ENCODE data around the gene MAPK13.

Gene MAPK13

DNA sequence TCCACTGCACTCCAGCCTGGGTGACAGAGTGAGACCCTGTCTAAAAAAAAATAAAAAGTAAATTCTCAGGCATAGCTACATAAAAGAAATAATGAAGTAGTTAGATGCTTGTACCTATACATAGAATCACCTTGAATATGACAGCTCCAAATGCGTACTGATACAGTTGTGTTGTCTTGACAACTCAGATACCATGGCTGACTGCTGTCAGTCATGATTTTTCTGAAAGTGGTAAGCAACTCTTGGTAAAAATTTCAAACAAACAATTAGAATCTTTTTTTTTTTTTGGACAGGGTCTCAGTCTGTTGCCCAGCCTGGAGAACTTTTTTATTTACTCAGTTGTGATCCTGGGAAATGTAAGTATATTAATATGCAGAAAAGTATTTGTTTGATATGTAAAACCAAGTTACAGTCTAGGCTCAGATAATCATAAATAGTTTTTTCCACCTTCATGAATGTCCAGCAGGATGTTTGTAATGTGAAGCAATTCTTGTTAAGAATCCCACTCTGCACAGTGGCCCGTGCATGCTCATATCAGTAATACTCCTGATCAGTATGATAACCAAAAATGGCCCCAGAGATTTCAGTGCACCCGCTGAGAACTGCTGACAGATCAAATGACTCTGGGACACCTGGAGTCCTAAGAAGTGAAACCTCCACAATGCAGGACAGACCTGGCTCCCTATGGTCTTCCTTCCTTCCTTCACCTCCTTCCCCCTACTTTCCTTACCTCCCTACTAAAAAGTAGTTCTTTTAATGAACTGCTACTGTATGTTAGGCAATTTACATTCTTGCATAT is 14.0 kb upstream of the MAPK13 start:
- Histone ChIP-seq H3K27me3 (replicated peaks) (no peaks in the 10 kb centered on the region), H3K36me3 (replicated peaks) (peaks cover 3% of the 10 kb centered on the region), H3K4me3 (ENCODE audit: low read depth, low read length) (no peak overlapping the region), H3K27ac (no peak overlapping the region)
- no peak for DNase-seq
- no peak for TF ChIP-seq CTCF (IDR thresholded peaks at IDR 0.05; ENCODE audit: low read depth, low read length, missing control alignments)
- in situ Hi-C loops (cut with HindIII; ENCODE audit: low pct_ligation_motif_present, low sequenced_read_pairs) = no loop called here

DNA sequence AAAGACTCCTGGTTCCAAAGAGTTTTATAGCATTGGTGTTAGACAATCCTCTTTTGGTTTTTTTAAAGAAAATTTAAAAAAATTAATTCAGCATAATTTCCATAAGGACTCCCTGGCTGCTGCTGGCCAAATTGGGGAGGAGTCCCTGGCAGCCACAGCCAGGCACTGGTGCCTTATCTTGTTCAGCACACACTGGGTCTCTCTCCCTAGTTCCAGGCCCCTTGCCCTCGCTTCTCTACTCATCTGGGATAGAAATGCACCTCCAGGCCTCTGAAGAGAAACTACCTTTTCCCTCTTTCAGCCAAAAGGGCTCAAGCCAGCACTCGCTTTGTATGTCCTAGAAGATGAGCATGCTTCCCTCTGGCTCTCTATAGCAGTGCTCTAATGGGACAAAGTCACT is 13.4 kb upstream of the MAPK13 start:
- in situ Hi-C loops (cut with HindIII; ENCODE audit: low pct_ligation_motif_present, low sequenced_read_pairs) = no loop called here
- Histone ChIP-seq H3K27me3 (replicated peaks) (no peaks in the 10 kb centered on the region), H3K36me3 (replicated peaks) (no peaks in the 10 kb centered on the region), H3K4me3 (ENCODE audit: low read depth, low read length) (no peak overlapping the region), H3K27ac (no peak overlapping the region)
- DNase-seq = no peak
- TF ChIP-seq CTCF (IDR thresholded peaks at IDR 0.05; ENCODE audit: low read depth, low read length, missing control alignments) = no peak

DNA sequence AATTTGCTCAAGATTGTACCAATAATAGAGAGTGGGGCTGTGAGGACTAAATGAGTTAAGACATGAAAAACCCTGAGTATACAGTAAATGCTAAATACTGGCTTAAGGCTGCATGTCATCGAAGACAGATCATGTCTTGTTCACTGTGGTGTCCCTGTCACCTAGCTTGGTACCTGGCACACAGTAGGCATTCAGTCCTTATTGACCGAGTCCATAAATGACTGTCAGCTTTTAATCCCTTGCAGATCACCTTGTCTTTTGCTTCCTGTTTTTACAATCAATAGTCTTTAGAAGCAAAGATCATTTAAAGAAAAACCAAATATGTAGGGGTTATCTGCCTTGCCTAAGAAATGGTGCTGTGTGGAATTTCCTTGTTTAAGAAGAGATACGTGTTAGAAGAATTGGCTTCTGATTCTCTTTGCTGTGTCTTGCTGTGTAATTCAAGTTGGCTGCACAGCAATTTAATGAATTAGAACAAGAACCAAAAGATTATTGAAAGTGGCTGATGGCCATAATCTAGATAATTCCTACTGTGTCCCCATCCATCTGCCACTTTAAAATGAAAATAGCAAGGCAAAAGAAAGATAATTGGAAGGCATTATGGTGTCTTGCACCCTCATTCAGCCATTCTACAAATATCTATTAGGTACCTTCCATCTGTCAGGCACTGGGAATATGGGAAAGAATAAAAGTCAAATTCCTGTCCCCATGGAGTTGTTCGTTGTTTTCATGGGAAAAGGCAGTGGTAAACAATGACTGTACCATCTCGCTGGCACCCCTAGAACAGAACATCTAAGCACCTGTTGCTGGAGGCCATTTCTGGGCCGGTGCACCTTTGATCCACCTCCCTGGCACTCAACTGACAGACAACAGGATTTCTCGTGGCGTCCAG is 12.4 kb upstream of the MAPK13 start:
- H3K27me3 ChIP-seq (replicated peaks) = no peaks in the 10 kb centered on the region
- no peaks in the 10 kb centered on the region for H3K36me3 ChIP-seq (replicated peaks)
- no peak overlapping the region for H3K27ac ChIP-seq
- in situ Hi-C loops (cut with HindIII; ENCODE audit: low pct_ligation_motif_present, low sequenced_read_pairs) = no loop called here
- no peak for TF ChIP-seq CTCF (IDR thresholded peaks at IDR 0.05; ENCODE audit: low read depth, low read length, missing control alignments)
- DNase-seq = no peak
- no peak overlapping the region for H3K4me3 ChIP-seq (ENCODE audit: low read depth, low read length)

- TF ChIP-seq CTCF (IDR thresholded peaks at IDR 0.05; ENCODE audit: low read depth, low read length, missing control alignments) = no peak
- Histone ChIP-seq H3K36me3 (replicated peaks) (no peaks in the 10 kb centered on the region), H3K27ac (no peak overlapping the region), H3K27me3 (replicated peaks) (no peaks in the 10 kb centered on the region), H3K4me3 (ENCODE audit: low read depth, low read length) (no peak overlapping the region)
- in situ Hi-C loops (cut with HindIII; ENCODE audit: low pct_ligation_motif_present, low sequenced_read_pairs) = no loop called here
- no peak for DNase-seq
These were observed 11.7 kb upstream of the MAPK13 start for GRCh38 chr6:36118550-36119107.

- no peaks in the 10 kb centered on the region for H3K36me3 ChIP-seq (replicated peaks)
- H3K27ac ChIP-seq = no peak overlapping the region
- H3K27me3 ChIP-seq (replicated peaks) = no peaks in the 10 kb centered on the region
- in situ Hi-C loops (cut with HindIII; ENCODE audit: low pct_ligation_motif_present, low sequenced_read_pairs) = no loop called here
- no peak for DNase-seq
- no peak for TF ChIP-seq CTCF (IDR thresholded peaks at IDR 0.05; ENCODE audit: low read depth, low read length, missing control alignments)
- no peak overlapping the region for H3K4me3 ChIP-seq (ENCODE audit: low read depth, low read length)
These were observed 11.1 kb upstream of the MAPK13 start for GRCh38 chr6:36119209-36119608.

All from brain microvascular endothelial cell (primary cell).